LNCaP clone FGC (cell line): ENCODE measurements around the gene RAB9A.

Experiments used
- DNase-seq: peaks from one replicate; pipeline ENCODE4 v3.0.0-alpha.2; 2011; ENCODE audit warnings: low read depth
- H3K4me3 ChIP-seq: 2 replicates; pipeline ENCODE4 v1.5.1; 2011; ENCODE audit warnings: mild to moderate bottlenecking, low read depth, low read length, control low read depth
- TF ChIP-seq, protein P1 (sequence below): IDR thresholded peaks from 2 replicates; pipeline ENCODE4 v1.5.1; 2012; ENCODE audit warnings: mild to moderate bottlenecking; ENCODE audit not compliant: control insufficient read depth, insufficient read depth; ENCODE audit errors: extremely low read depth

Gene RAB9A

DNA sequence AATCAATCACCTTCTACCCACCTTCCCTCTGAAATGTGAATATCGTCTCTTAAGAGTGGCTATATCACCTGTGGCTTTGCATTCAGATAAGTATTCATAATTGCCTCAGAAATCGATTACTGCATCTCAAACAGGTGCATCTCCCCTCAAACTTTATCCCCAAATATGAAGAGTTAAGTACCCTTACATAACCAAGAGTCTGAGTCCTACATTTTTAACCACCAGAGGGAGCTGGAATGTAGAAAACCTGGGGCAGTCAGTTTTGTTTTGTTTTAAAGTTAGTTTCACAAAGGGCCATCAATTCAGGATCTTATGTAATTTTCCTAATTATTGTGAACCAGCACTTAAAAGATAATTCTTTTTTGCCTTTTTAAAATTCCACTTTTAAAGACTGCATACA is 30.3 kb upstream of the RAB9A start:
- TF ChIP-seq, protein P1, sequence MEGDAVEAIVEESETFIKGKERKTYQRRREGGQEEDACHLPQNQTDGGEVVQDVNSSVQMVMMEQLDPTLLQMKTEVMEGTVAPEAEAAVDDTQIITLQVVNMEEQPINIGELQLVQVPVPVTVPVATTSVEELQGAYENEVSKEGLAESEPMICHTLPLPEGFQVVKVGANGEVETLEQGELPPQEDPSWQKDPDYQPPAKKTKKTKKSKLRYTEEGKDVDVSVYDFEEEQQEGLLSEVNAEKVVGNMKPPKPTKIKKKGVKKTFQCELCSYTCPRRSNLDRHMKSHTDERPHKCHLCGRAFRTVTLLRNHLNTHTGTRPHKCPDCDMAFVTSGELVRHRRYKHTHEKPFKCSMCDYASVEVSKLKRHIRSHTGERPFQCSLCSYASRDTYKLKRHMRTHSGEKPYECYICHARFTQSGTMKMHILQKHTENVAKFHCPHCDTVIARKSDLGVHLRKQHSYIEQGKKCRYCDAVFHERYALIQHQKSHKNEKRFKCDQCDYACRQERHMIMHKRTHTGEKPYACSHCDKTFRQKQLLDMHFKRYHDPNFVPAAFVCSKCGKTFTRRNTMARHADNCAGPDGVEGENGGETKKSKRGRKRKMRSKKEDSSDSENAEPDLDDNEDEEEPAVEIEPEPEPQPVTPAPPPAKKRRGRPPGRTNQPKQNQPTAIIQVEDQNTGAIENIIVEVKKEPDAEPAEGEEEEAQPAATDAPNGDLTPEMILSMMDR = peak; percentile 39
- H3K4me3 ChIP-seq = no peak overlapping the region
- no peak for DNase-seq

DNA sequence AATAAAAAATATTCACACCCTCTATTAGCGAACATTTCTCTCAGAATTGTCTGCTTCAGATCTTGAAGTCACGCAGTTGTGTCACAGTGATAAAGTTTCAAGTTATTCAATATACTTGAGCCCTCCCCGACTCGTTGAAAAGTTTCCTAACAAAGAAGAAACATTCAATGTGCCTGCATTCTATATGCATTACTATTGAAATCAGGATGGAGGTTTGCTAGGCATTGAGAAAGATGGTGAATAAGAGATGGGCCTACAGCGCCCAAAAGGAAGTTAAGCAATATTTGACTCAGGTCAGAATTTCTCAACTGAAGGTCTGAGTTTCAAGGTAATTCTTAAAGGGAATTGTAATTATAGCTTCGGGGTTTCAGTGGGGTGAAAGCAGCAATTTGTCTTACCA is 29.9 kb upstream of the RAB9A start:
- TF ChIP-seq, protein P1 = no peak
- DNase-seq = no peak
- H3K4me3 ChIP-seq = no peak overlapping the region

DNA sequence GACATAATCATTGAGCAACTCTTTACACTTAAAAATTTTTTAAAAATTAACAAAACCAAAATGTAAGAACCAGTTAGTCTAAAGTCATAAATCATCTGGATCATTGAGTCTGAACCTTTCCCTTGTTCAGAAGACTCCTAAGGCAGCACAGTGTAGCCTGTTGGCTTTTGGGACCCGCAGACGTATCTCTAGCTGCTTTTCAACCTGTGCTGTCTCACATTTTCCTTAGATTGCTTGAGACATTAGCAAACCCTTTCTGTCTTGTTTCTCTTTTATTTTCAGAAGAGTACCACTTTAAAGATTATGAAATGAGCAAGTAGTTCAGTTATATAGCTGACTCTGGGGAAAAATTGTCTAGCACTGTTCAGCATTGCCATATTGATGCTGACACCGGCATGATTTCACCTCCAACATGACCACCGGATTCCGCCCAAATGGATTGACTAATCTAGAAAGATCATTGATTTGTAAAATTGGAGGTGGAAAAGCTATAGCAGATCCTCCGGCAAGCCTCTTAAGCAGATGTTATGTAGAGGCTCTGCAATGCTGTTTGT is 27.1 kb upstream of the RAB9A start:
- TF ChIP-seq, protein P1 = no peak

DNA sequence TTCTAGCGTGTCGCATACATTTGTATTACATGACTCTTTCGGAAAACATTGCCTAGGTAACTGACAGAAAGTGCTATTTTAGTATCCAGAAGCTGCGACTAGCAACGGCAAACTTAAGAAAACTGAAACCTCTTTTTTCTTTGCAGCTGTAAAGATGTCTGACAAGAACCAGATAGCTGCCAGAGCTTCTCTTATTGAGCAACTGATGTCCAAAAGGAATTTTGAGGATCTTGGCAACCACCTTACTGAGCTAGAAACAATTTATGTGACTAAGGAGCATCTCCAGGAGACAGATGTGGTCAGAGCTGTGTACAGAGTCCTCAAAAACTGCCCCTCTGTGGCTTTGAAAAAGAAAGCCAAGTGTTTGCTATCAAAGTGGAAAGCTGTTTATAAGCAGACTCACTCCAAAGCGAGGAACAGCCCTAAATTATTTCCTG is 26.6 kb upstream of the RAB9A start:
- H3K4me3 ChIP-seq = no peak overlapping the region
- TF ChIP-seq, protein P1 = no peak
- DNase-seq = no peak

More for the DNA sequence above, 27.1 kb upstream of the RAB9A start:
- no peak overlapping the region for H3K4me3 ChIP-seq
- no peak for DNase-seq

DNA sequence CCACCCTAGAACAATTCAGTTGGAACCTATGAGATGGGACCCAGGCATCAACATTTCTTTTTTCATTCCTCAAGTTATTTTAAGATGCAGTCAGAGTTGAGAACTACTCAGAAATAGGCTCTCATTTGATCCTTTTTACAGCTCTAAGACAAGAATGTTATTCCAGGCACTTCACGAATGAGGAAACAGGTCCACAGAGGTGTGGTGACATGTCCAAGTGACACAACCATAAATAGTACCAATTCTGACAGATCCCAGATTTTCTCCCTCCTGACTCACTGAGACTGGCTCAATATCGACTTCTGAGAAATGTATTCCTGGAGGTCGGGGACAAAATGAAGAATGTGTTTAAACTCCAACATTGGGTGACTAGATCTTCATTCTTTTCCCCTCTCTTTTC is 24.9 kb upstream of the RAB9A start:
- DNase-seq = no peak
- H3K4me3 ChIP-seq = no peak overlapping the region
- TF ChIP-seq, protein P1 = no peak

DNA sequence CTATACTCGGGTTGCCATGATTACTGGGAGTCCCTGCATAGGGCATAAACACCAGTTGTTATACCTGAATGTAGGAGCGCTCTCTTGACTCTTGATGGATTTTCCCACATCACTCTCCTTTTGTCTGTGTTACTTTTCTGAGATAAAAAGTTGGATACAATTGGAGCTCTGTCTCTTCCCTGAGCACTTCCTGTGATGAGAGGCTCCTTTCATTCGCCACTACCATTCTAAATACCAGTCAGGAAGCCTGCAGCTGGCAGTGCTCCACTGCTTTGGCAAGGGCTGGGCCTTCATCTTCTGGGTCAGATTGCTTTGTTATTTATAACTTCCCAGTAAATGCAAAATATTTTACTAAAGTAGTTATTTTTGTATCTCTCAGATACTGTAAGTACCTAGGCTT is 22.1 kb upstream of the RAB9A start:
- no peak overlapping the region for H3K4me3 ChIP-seq
- DNase-seq = no peak
- TF ChIP-seq, protein P1 = no peak

DNA sequence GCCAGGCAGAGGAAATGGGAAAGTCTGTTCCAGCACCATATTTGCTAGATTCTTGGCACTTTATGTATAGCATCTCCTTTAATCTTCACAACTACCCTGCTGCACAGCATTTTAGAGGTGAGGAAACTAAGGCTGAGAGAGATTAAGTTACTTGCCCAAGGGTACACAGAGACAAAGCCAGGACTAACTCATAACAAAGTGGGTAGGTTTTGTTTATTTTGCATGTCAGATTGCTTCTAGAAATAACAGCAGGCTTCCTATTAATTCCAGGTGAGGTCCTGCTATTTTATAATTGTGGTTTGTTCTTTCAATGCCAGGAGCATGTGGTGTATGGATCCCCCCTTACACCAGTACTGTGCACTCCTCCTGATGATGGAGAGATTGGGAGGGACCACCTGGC is 21.0 kb upstream of the RAB9A start:
- H3K4me3 ChIP-seq = no peak overlapping the region
- TF ChIP-seq, protein P1 = no peak
- DNase-seq = no peak
